Measurements from ENCODE around the gene ETV1. TPM values are rescaled to one million over a fixed set of nuclear protein-coding genes. Genes with fewer than 3 reads are reported as not detected.

The ETV1 gene
- total RNA-seq, 1 donor from 2014 or later: 27.3 TPM

DNA sequence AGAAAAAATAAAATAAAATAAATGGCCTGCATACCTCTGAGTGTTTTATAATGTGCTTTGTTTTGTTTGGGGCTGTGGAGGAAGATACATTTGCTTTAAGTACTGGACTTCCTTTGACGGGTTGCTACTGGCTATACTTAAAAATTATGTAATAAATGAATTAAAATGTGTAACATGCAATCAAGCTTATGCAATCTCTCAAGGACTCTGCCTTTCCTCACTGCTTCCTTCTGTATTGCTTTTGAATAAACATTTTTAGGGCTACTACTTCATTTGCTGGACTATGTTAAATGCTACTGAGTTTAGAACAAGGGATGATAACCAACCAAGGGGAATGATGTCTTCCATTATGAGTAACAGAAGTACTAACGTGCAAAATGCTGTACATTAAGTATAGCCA, 91.6 kb downstream of the ETV1 start:
- peaks cover 4% of the 10 kb centered on the region for H3K4me1 Mint-ChIP-seq (ENCODE audit: low read depth)
- no peak for DNase-seq (ENCODE audit: low spot score, unreplicated experiment)
- TF ChIP-seq, protein P1, sequence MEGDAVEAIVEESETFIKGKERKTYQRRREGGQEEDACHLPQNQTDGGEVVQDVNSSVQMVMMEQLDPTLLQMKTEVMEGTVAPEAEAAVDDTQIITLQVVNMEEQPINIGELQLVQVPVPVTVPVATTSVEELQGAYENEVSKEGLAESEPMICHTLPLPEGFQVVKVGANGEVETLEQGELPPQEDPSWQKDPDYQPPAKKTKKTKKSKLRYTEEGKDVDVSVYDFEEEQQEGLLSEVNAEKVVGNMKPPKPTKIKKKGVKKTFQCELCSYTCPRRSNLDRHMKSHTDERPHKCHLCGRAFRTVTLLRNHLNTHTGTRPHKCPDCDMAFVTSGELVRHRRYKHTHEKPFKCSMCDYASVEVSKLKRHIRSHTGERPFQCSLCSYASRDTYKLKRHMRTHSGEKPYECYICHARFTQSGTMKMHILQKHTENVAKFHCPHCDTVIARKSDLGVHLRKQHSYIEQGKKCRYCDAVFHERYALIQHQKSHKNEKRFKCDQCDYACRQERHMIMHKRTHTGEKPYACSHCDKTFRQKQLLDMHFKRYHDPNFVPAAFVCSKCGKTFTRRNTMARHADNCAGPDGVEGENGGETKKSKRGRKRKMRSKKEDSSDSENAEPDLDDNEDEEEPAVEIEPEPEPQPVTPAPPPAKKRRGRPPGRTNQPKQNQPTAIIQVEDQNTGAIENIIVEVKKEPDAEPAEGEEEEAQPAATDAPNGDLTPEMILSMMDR (IDR thresholded peaks at IDR 0.05; ENCODE audit: unreplicated experiment): no peak
- no peak overlapping the region for H3K27ac Mint-ChIP-seq
- no peak overlapping the region for H3K4me3 Mint-ChIP-seq (ENCODE audit: low read depth)
- H3K27me3 Mint-ChIP-seq: no peaks in the 10 kb centered on the region
- no peaks in the 10 kb centered on the region for H3K9me3 Mint-ChIP-seq (ENCODE audit: low read depth)
- H3K36me3 Mint-ChIP-seq (ENCODE audit: insufficient read depth): peaks cover 7% of the 10 kb centered on the region

GRCh38 chr7:13894954-13895353, 94.5 kb downstream of the ETV1 start:
- Mint-ChIP-seq H3K4me3 (ENCODE audit: low read depth) (no peak overlapping the region), H3K4me1 (ENCODE audit: low read depth) (peaks cover 4% of the 10 kb centered on the region), H3K36me3 (ENCODE audit: insufficient read depth) (peaks cover 3% of the 10 kb centered on the region), H3K27me3 (no peaks in the 10 kb centered on the region), H3K9me3 (ENCODE audit: low read depth) (no peaks in the 10 kb centered on the region), H3K27ac (no peak overlapping the region)
- TF ChIP-seq, protein P1 (IDR thresholded peaks at IDR 0.05; ENCODE audit: unreplicated experiment): no peak
- no peak for DNase-seq (ENCODE audit: low spot score, unreplicated experiment)

DNA sequence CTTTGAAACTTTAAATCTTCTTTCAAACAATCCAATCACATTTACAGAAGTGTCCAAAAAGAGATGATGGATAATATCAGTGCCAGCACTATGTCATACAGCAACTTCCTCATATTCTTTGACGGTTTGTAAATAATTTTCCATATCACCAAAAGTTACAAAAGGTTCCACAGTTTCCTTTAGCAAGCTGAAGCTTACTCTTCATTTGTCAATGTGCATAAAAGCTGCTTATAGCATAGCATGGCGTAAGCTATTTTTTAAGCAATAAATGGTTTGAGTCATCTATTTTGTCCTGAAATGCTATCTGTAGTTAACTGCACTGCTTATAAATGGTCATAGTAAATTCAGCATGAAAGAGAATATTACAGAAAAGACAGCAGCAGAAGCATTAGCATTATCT, 95.1 kb downstream of the ETV1 start:
- H3K4me1 Mint-ChIP-seq (ENCODE audit: low read depth): peaks cover 4% of the 10 kb centered on the region
- no peaks in the 10 kb centered on the region for H3K9me3 Mint-ChIP-seq (ENCODE audit: low read depth)
- no peaks in the 10 kb centered on the region for H3K36me3 Mint-ChIP-seq (ENCODE audit: insufficient read depth)
- DNase-seq (ENCODE audit: low spot score, unreplicated experiment): no peak
- H3K27me3 Mint-ChIP-seq: no peaks in the 10 kb centered on the region
- TF ChIP-seq, protein P1 (IDR thresholded peaks at IDR 0.05; ENCODE audit: unreplicated experiment): no peak
- H3K27ac Mint-ChIP-seq: no peak overlapping the region
- H3K4me3 Mint-ChIP-seq (ENCODE audit: low read depth): no peak overlapping the region

- TF ChIP-seq, protein P1 (IDR thresholded peaks at IDR 0.05; ENCODE audit: unreplicated experiment): no peak
Observed at GRCh38 chr7:13890793-13891192, 98.7 kb downstream of the ETV1 start.

GRCh38 chr7:13886356-13886755, 103.1 kb downstream of the ETV1 start:
- Mint-ChIP-seq H3K36me3 (ENCODE audit: insufficient read depth) (no peaks in the 10 kb centered on the region), H3K4me3 (ENCODE audit: low read depth) (no peak overlapping the region), H3K27ac (no peak overlapping the region), H3K27me3 (no peaks in the 10 kb centered on the region), H3K4me1 (ENCODE audit: low read depth) (no peaks in the 10 kb centered on the region), H3K9me3 (ENCODE audit: low read depth) (no peaks in the 10 kb centered on the region)
- TF ChIP-seq, protein P1 (IDR thresholded peaks at IDR 0.05; ENCODE audit: unreplicated experiment): no peak
- no peak for DNase-seq (ENCODE audit: low spot score, unreplicated experiment)

More at GRCh38 chr7:13890793-13891192, 98.7 kb downstream of the ETV1 start:
- DNase-seq (ENCODE audit: low spot score, unreplicated experiment): no peak
- no peaks in the 10 kb centered on the region for H3K4me1 Mint-ChIP-seq (ENCODE audit: low read depth)
- H3K27ac Mint-ChIP-seq: no peak overlapping the region
- no peaks in the 10 kb centered on the region for H3K27me3 Mint-ChIP-seq
- no peaks in the 10 kb centered on the region for H3K36me3 Mint-ChIP-seq (ENCODE audit: insufficient read depth)
- H3K9me3 Mint-ChIP-seq (ENCODE audit: low read depth): no peaks in the 10 kb centered on the region
- no peak overlapping the region for H3K4me3 Mint-ChIP-seq (ENCODE audit: low read depth)
